ENCODE measurements around the gene NDC80. TPM values are rescaled to one million over a fixed set of nuclear protein-coding genes. Genes with fewer than 3 reads are reported as not detected.

Gene NDC80
- total and polyA plus RNA-seq, 9 of the 15 experiments (the other 6 are each of a cell fraction or from before 2014, with no cell fraction given) = 65.2 to 97.9 (median 83.3) TPM

DNA sequence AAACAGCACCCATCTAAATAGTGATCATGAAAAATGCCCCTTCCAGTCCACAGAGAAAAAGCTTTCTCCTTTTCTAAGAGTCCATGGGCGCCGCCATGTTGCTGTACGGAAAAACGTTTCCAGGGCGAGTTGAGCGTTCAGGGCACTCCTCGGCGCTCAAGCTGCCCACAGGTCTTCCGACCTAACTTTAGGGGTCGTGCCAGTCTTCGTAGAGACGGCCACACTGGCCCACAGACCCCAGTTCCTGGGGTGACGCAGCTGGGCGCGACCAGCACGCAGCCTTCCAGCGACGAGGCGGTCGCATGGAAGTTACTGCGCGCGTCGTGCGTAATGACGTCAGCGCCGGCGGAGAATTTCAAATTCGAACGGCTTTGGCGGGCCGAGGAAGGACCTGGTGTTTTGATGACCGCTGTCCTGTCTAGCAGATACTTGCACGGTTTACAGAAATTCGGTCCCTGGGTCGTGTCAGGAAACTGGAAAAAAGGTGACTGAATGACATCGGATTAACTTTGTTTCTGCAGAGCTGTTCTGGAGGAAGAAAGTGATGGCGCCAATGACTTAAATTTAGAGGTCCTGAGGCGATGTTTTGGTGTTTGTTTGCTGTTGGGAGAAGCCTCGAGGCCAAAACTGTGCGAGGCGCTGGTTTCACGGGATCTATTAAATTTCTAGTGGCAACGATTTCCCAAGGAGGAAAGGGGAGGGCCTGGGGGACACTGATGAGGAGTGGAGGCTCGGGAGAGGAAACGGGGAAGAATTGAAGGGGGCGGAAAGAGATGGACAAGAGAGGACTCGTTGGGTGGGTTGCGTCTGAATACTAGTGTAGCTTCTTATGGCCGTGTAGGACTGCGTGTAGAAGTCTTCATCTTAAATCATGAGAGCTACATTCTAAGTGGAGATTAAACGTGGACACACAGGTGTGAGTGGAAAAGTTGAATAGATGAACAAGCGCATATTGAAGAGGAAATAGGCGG, at the start of gene NDC80, which contains the start of gene METTL4 (continued):
- TF ChIP-seq, protein P1, sequence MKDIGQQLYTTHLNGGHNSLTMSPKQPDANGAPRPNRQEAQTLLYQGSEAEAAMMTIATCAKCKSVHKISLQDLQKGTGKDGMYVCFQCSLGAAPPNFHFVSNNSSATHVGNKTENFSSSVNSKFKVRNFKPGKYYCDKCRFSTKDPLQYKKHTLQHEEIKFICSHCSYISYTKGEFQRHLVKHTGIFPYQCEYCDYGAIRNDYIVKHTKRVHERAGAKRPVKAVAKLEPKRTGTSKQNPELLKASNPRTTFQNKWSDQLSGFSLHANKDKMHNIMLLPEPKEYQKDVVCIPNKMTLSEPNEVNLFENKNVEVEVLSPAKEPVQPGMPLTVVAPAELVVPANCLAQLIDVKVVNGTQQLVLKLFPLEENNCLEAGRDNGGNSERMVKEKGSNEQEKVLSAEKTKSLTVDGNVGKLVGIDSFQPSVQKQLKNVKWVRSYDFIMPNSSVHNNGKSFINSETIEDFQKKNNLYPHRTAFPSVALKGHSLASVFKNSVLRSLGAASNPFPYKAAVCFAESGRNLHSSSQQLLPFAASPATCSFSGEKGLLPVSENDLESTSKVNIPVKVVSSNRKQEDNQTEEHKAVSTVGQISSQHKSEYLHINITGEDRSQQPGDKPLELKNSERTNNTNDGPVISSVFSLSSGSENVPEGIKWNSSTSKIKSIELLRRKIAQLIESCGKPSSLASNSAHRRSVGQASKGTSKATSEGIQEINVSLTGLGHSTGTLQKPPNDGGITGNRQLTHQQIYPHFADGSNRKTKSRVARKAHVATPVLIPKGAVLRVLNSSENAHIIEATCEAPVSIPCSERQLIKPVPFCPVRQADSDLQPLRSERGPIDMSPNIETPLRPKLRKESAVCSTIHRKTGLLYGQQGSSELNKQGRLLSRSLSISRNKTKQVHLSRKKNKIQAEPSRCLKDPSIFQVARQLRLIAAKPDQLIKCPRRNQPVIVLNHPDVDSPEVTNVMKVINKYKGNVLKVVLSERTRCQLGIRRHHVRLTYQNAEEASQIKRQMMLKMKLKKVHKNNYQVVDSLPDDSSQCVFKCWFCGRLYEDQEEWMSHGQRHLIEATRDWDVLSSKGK (CRISPR knock-in tag; IDR thresholded peaks at IDR 0.05) = no peak
- TF ChIP-seq, protein P2, sequence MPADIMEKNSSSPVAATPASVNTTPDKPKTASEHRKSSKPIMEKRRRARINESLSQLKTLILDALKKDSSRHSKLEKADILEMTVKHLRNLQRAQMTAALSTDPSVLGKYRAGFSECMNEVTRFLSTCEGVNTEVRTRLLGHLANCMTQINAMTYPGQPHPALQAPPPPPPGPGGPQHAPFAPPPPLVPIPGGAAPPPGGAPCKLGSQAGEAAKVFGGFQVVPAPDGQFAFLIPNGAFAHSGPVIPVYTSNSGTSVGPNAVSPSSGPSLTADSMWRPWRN (IDR thresholded peaks at IDR 0.05; ENCODE audit: low read depth) = no peak; the same call in 1 of the 2 replicates
- TF ChIP-seq GABPB1 (CRISPR knock-in tag; IDR thresholded peaks at IDR 0.05) (peak; percentile 87), ZEB2 (IDR thresholded peaks at IDR 0.05) (no peak), KDM5B (IDR thresholded peaks at IDR 0.05; ENCODE audit: insufficient replicate concordance, low read depth, low read length) (peak; percentile 81), U2AF2 (optimal IDR thresholded peaks at IDR 0.05; ENCODE audit: low read depth, low read length) (no peak), ETV6 (IDR thresholded peaks at IDR 0.05; ENCODE audit: borderline replicate concordance in 1 of 2, low read depth in 2 of 2, low read length in 1 of 2) (no peak), ETV6 (CRISPR knock-in tag; IDR thresholded peaks at IDR 0.05; ENCODE audit: borderline replicate concordance) (no peak; the same call in 1 of the 2 replicates), PHB2 (IDR thresholded peaks at IDR 0.05; ENCODE audit: low read depth) (peak; percentile 40; the same call in 1 of the 2 replicates), ELF4 (CRISPR knock-in tag; IDR thresholded peaks at IDR 0.05) (no peak; the same call in 1 of the 2 replicates), ZNF263 (CRISPR knock-in tag; IDR thresholded peaks at IDR 0.05; ENCODE audit: borderline replicate concordance) (peak; percentile 64), NR4A1 (CRISPR knock-in tag; IDR thresholded peaks at IDR 0.05) (no peak), NR4A1 (tag; IDR thresholded peaks at IDR 0.05) (peak; percentile 35; the same call in 1 of the 2 replicates), CCNT2 (IDR thresholded peaks at IDR 0.05; ENCODE audit: borderline replicate concordance, extremely low read depth, insufficient read length, low read depth, low read length) (no peak), DIDO1 (tag; IDR thresholded peaks at IDR 0.05; ENCODE audit: low read depth) (peak; percentile 93), ZNF175 (CRISPR knock-in tag; IDR thresholded peaks at IDR 0.05; ENCODE audit: low read depth) (no peak), ZNF77 (CRISPR knock-in tag; IDR thresholded peaks at IDR 0.05) (no peak), SMARCE1 (IDR thresholded peaks at IDR 0.05) (no peak; the same call in 1 of the 2 replicates), HDAC2 (IDR thresholded peaks at IDR 0.05) (peak; percentile 45; the same call in 1 of the 2 replicates), ZNF589 (CRISPR knock-in tag; IDR thresholded peaks at IDR 0.05; ENCODE audit: low read depth) (peak; percentile 83), HDAC8 (tag; IDR thresholded peaks at IDR 0.05) (peak; percentile 46; the same call in 1 of the 2 replicates), SPI1 (IDR thresholded peaks at IDR 0.05; ENCODE audit: borderline replicate concordance, low read depth, low read length) (no peak)

Measured in K562 (cell line).